ENCODE measurements around the gene TEX19.

Gene TEX19

GRCh38 chr17:82324566-82325285, 34.3 kb upstream of the TEX19 start:
- TF ChIP-seq SPI1 (IDR thresholded peaks at IDR 0.05; ENCODE audit: borderline replicate concordance, low read depth) = no peak
- no peak for TF ChIP-seq GABPA (IDR thresholded peaks at IDR 0.05; ENCODE audit: low read depth)
- TF ChIP-seq POLR2AphosphoS5 (IDR thresholded peaks at IDR 0.05; ENCODE audit: low read depth) = no peak
- TF ChIP-seq, protein P1, sequence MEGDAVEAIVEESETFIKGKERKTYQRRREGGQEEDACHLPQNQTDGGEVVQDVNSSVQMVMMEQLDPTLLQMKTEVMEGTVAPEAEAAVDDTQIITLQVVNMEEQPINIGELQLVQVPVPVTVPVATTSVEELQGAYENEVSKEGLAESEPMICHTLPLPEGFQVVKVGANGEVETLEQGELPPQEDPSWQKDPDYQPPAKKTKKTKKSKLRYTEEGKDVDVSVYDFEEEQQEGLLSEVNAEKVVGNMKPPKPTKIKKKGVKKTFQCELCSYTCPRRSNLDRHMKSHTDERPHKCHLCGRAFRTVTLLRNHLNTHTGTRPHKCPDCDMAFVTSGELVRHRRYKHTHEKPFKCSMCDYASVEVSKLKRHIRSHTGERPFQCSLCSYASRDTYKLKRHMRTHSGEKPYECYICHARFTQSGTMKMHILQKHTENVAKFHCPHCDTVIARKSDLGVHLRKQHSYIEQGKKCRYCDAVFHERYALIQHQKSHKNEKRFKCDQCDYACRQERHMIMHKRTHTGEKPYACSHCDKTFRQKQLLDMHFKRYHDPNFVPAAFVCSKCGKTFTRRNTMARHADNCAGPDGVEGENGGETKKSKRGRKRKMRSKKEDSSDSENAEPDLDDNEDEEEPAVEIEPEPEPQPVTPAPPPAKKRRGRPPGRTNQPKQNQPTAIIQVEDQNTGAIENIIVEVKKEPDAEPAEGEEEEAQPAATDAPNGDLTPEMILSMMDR (IDR thresholded peaks at IDR 0.05; ENCODE audit: insufficient read depth, low read length) = no peak
- TF ChIP-seq REST (IDR thresholded peaks at IDR 0.05; ENCODE audit: insufficient replicate concordance, low read depth) = no peak
- Histone ChIP-seq H3K4me3 (replicated peaks; ENCODE audit: insufficient read depth, low read length) (no peak overlapping the region), H3K27me3 (ENCODE audit: insufficient read depth, poor library complexity, severe bottlenecking) (peaks cover 14% of the 10 kb centered on the region), H3K27ac (replicated peaks) (no peak overlapping the region)
- no peak for DNase-seq (ENCODE audit: low read depth in 1 of 2, low spot score in 1 of 2)

DNA sequence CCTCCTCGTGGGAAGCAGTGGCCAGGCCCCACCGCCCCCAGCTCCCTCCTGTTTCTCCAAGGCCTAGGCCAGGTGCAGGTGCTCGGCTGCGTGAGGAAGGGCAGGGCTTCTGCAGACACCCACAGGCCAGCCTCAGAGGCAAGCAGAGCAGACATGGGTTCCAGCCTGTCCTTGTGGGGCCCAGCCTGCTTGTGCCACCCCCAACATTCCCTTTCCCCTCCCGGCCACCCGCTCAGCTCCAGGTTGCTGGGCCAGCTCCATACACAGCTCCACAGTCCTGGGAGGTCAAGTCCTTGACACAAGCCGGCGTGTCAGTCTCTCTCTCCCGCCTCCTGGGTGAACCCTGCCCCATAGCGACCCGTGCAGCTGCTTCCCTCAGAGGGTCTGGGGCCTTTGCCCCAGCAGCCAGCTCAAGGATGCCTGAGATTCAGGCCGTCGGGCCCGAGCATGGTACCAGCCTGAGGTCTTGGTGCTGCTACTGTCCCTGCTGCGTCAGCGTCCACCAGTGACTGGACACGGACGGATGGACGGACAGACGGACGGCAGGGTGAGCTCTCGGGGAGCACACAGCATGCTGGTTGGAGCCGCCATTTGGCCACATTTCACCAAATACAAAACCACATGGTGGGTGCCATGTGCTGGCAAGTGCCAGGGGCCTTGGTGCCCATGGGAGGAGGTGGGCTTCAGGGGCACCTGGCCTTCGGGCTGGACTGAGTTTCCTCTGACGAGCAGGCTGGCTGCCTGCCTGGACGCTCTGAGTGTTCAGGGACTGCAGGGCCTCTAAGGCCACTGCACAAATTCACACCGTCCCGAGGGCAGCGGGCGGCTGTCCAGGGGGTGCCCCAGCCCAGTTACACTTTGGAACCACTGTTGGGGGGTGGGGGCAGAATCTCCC, 33.5 kb upstream of the TEX19 start:
- H3K27me3 ChIP-seq (ENCODE audit: insufficient read depth, poor library complexity, severe bottlenecking) = peaks cover 20% of the 10 kb centered on the region
- no peak overlapping the region for H3K4me3 ChIP-seq (replicated peaks; ENCODE audit: insufficient read depth, low read length)
- no peak for TF ChIP-seq POLR2AphosphoS5 (IDR thresholded peaks at IDR 0.05; ENCODE audit: low read depth)
- no peak for TF ChIP-seq SPI1 (IDR thresholded peaks at IDR 0.05; ENCODE audit: borderline replicate concordance, low read depth)
- TF ChIP-seq, protein P1 (IDR thresholded peaks at IDR 0.05; ENCODE audit: insufficient read depth, low read length) = no peak
- TF ChIP-seq GABPA (IDR thresholded peaks at IDR 0.05; ENCODE audit: low read depth) = no peak
- TF ChIP-seq REST (IDR thresholded peaks at IDR 0.05; ENCODE audit: insufficient replicate concordance, low read depth) = no peak
- DNase-seq (ENCODE audit: low read depth in 1 of 2, low spot score in 1 of 2) = no peak
- no peak overlapping the region for H3K27ac ChIP-seq (replicated peaks)

DNA sequence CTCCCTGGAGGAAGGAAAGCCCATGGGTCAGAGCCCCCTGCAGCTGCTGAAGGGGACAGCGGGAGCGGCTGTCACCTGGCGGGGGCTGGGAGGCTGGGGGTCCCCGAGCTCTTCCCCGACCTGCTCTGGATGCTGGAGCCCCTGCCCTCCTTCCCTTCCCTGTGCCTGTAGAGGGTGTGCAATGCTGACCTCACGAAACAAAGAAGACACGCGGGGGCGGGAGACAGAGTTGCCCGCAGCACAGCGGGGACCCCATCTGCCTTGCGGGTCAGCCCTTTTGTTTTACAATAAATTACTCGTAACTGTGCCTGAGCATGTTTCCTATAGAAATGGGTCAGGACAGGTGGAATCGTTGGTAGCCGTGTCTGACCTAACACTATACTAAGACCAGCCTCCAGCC, 31.8 kb upstream of the TEX19 start:
- no peak for DNase-seq (ENCODE audit: low read depth in 1 of 2, low spot score in 1 of 2)
- Histone ChIP-seq H3K27me3 (ENCODE audit: insufficient read depth, poor library complexity, severe bottlenecking) (peaks cover 31% of the 10 kb centered on the region), H3K4me3 (replicated peaks; ENCODE audit: insufficient read depth, low read length) (no peak overlapping the region), H3K27ac (replicated peaks) (no peak overlapping the region)
- TF ChIP-seq SPI1 (IDR thresholded peaks at IDR 0.05; ENCODE audit: borderline replicate concordance, low read depth) = no peak
- TF ChIP-seq, protein P1 (IDR thresholded peaks at IDR 0.05; ENCODE audit: insufficient read depth, low read length) = no peak
- TF ChIP-seq REST (IDR thresholded peaks at IDR 0.05; ENCODE audit: insufficient replicate concordance, low read depth) = no peak
- TF ChIP-seq GABPA (IDR thresholded peaks at IDR 0.05; ENCODE audit: low read depth) = no peak
- no peak for TF ChIP-seq POLR2AphosphoS5 (IDR thresholded peaks at IDR 0.05; ENCODE audit: low read depth)

Data from HL-60 (cell line).